ENCODE results near the gene TUBB4A. TPM values are rescaled to one million over a fixed set of nuclear protein-coding genes. Genes with fewer than 3 reads are reported as not detected.

Gene TUBB4A
- total RNA-seq, 1 donor from 2014 or later: 1.2 TPM

- peak overlapping the region; percentile 54 for H3K4me3 ChIP-seq
- DNase-seq: no peak
- no peak for TF ChIP-seq CTCF (IDR thresholded peaks at IDR 0.05)
Observed at GRCh38 chr19:6480848-6481415, 21.2 kb downstream of the TUBB4A start.

GRCh38 chr19:6479836-6480398 is 22.2 kb downstream of the TUBB4A start:
- Histone ChIP-seq H3K4me3 (no peak overlapping the region), H3K27ac (no peak overlapping the region), H3K4me1 (peaks cover 13% of the 10 kb centered on the region), H3K27me3 (ENCODE audit: low read depth) (peaks cover 25% of the 10 kb centered on the region), H3K9me3 (no peaks in the 10 kb centered on the region), H3K36me3 (no peaks in the 10 kb centered on the region)
- DNase-seq (no peak), ATAC-seq (no peak)
- intact Hi-C loops (cut with DNase I): no loop called here
- TF ChIP-seq CTCF (IDR thresholded peaks at IDR 0.05): no peak

More at GRCh38 chr19:6480848-6481415, 21.2 kb downstream of the TUBB4A start:
- Histone ChIP-seq H3K4me1 (peaks cover 6% of the 10 kb centered on the region), H3K27me3 (ENCODE audit: low read depth) (peaks cover 17% of the 10 kb centered on the region), H3K9me3 (no peaks in the 10 kb centered on the region), H3K27ac (peak overlapping the region; percentile 81), H3K36me3 (no peaks in the 10 kb centered on the region)
- intact Hi-C loops (cut with DNase I): no loop called here
- ATAC-seq: no peak

- H3K27me3 ChIP-seq (ENCODE audit: low read depth): peaks cover 25% of the 10 kb centered on the region
Observed at GRCh38 chr19:6478815-6479214, 23.3 kb downstream of the TUBB4A start.

GRCh38 chr19:6476896-6477431 is 25.1 kb downstream of the TUBB4A start:
- Histone ChIP-seq H3K36me3 (no peaks in the 10 kb centered on the region), H3K27me3 (ENCODE audit: low read depth) (peaks cover 25% of the 10 kb centered on the region), H3K9me3 (no peaks in the 10 kb centered on the region), H3K4me1 (peaks cover 13% of the 10 kb centered on the region), H3K4me3 (peak overlapping the region; percentile 31), H3K27ac (no peak overlapping the region)
- DNase-seq (no peak), ATAC-seq (no peak)
- intact Hi-C loops (cut with DNase I): no loop called here
- no peak for TF ChIP-seq CTCF (IDR thresholded peaks at IDR 0.05)

More at GRCh38 chr19:6478815-6479214, 23.3 kb downstream of the TUBB4A start:
- Histone ChIP-seq H3K9me3 (no peaks in the 10 kb centered on the region), H3K36me3 (no peaks in the 10 kb centered on the region), H3K4me1 (peaks cover 13% of the 10 kb centered on the region), H3K27ac (no peak overlapping the region), H3K4me3 (no peak overlapping the region)
- DNase-seq: no peak
- intact Hi-C loops (cut with DNase I): no loop called here
- TF ChIP-seq CTCF (IDR thresholded peaks at IDR 0.05): no peak
- no peak for ATAC-seq

GRCh38 chr19:6476155-6476895 is 25.8 kb downstream of the TUBB4A start:
- DNase-seq (peak; percentile 93), ATAC-seq (peak; percentile 93)
- Histone ChIP-seq H3K27ac (no peak overlapping the region), H3K9me3 (no peaks in the 10 kb centered on the region), H3K36me3 (no peaks in the 10 kb centered on the region), H3K27me3 (ENCODE audit: low read depth) (peaks cover 21% of the 10 kb centered on the region), H3K4me3 (peak overlapping the region; percentile 31), H3K4me1 (peaks cover 13% of the 10 kb centered on the region)
- TF ChIP-seq CTCF (IDR thresholded peaks at IDR 0.05): no peak
- intact Hi-C loops (cut with DNase I): no loop called here

Data from lower lobe of right lung (tissue), 2 donors.